Naive B cell (primary cell): Measurements from ENCODE around the gene SPINK6. TPM values are rescaled to one million over a fixed set of nuclear protein-coding genes. Genes with fewer than 3 reads are reported as not detected.

Experiments
- ATAC-seq, 2 donors: fragments of 150-1000 bp; cut with Tn5 transposase; 2 replicates each; pipeline ENCODE4 v1.10.0; 2021; ENCODE audit warnings: low read depth in 2 of 2, mild to moderate bottlenecking in 2 of 2, moderate library complexity in 2 of 2
- DNase-seq: peaks from one replicate; pipeline ENCODE4 v3.0.0; 2022
- H3K27ac Mint-ChIP-seq, 6 donors: one replicate each; pipeline ENCODE4 v1.8.0; 2020 to 2022; ENCODE audit warnings: mild to moderate bottlenecking in 6 of 6, mixed read lengths in 6 of 6, moderate library complexity in 5 of 6, inconsistent platforms in 2 of 6
- H3K27me3 Mint-ChIP-seq, 3 donors: one replicate each; pipeline ENCODE4 v1.8.0; 2021 to 2022; ENCODE audit warnings: mixed read lengths in 3 of 3, mild to moderate bottlenecking in 1 of 3
- H3K36me3 Mint-ChIP-seq, 2 donors: one replicate each; pipeline ENCODE4 v1.8.0; 2020 to 2022; ENCODE audit warnings: mixed read lengths in 2 of 2, inconsistent platforms in 1 of 2, mild to moderate bottlenecking in 1 of 2
- H3K4me1 Mint-ChIP-seq, 3 donors: one replicate each; pipeline ENCODE4 v1.8.0; 2020 to 2022; ENCODE audit warnings: mixed read lengths in 3 of 3, inconsistent platforms in 1 of 3, mild to moderate bottlenecking in 1 of 3, moderate library complexity in 1 of 3
- H3K4me3 Mint-ChIP-seq, 8 donors: one replicate each; pipeline ENCODE4 v1.8.0; 2020 to 2022; ENCODE audit warnings: mild to moderate bottlenecking in 8 of 8, mixed read lengths in 8 of 8, moderate library complexity in 8 of 8, inconsistent platforms in 2 of 8
- H3K9me3 Mint-ChIP-seq, 7 donors: one replicate each; pipeline ENCODE4 v1.8.0; 2020 to 2022; ENCODE audit warnings: mixed read lengths in 7 of 7, mild to moderate bottlenecking in 5 of 7, inconsistent platforms in 2 of 7, moderate library complexity in 1 of 7
- polyA plus RNA-seq, 6 donors: library from polyadenylated mRNA; unstranded; fragments of 300-500 nt; fragmentation: Illumina TruSeq; gene quantifications; one replicate each; pipeline ENCODE4 v1.2.3, GENCODE V29; 2021; ENCODE audit warnings: low read depth in 6 of 6

The SPINK6 gene
- polyA plus RNA-seq, 6 donors from 2014 or later: not detected

DNA sequence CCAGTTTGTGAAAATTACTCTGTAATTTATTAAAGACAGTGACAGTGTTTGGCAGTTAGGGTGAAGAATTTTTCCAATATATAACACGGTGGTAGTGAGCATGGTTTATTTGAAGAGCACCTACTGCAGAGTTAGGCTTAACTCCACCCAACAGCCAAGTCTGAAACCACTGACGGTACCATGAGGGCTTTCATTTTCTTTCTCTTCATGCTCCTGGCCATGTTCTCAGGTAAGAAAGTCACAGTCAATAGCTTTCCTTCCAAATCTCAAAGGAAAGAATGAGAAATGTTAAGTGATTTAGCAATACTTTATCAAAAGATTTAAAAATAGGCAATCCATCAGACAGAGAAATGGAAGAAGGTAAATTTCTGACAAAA is 35.6 kb downstream of the SPINK6 start, which contains the start of gene MARCOL:
TSS of gene MARCOL (plus strand) at position 108 of the 377 bp plus-strand sequence. CDS start at position 181, 73 bp downstream.
- ATAC-seq: no peak

DNA sequence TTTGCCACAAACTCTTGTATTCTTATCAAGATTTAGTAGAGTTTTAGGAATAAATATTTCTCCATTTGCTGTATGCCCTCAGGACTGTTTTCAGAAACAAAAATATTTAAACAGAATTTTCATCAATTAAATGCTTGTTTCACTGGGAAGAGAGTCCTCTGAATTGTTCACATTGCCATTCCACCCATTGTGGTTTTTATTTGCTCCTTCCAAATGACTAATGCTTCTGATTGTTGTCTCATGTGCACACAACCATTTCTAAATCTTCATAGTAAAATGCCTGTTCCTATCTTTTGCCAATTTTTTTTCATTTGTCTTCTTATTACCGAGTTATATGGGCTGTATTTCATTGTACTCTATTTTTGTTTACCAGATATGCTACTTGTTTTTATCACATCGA is 46.1 kb downstream of the SPINK6 start:
- no peak overlapping the region for H3K27ac Mint-ChIP-seq
- no peak for DNase-seq
- H3K4me1 Mint-ChIP-seq: no peaks in the 10 kb centered on the region
- H3K4me3 Mint-ChIP-seq: no peak overlapping the region
- ATAC-seq: no peak
- H3K9me3 Mint-ChIP-seq: peaks cover 0 to 24% (median 9%) of the 10 kb centered on the region in 7 donors
- H3K36me3 Mint-ChIP-seq: no peaks in the 10 kb centered on the region
- H3K27me3 Mint-ChIP-seq: no peaks in the 10 kb centered on the region

More for the DNA sequence above, 35.6 kb downstream of the SPINK6 start, which contains the start of gene MARCOL:
- Mint-ChIP-seq H3K27me3 (no peaks in the 10 kb centered on the region), H3K36me3 (no peaks in the 10 kb centered on the region), H3K4me3 (no peak within 1 kb of the TSS), H3K27ac (no peak within 1 kb of the TSS), H3K4me1 (no peaks in the 10 kb centered on the region), H3K9me3 (peaks cover 0 to 5% (median 0%) of the 10 kb centered on the region in 7 donors)
- no peak for DNase-seq

DNA sequence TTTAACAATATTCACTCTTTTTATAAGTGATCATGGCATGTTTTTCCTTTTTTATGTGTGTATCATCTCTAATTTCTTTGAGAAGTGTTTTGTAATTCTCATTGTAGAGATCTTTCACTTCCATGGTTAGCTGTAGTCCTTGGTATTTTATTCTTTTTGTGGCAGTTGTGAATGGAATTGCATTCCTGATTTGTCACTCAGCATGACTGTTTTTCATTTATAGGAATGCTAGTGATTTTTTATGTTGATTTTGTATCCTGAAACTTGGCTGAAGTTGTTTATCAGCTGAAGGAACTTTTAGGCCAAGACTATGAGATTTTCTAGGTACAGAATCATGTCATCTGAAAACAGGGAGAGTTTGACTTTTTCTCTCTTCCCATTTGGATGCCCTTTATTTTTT is 52.6 kb downstream of the SPINK6 start:
- no peak for ATAC-seq
- H3K4me3 Mint-ChIP-seq: no peak overlapping the region
- peaks cover 8 to 52% (median 35%) of the 10 kb centered on the region in 7 donors for H3K9me3 Mint-ChIP-seq
- no peaks in the 10 kb centered on the region for H3K4me1 Mint-ChIP-seq
- no peak overlapping the region for H3K27ac Mint-ChIP-seq
- no peak for DNase-seq
- peaks cover 0 to 4% (median 0%) of the 10 kb centered on the region in 3 donors for H3K27me3 Mint-ChIP-seq
- peaks cover 0 to 17% of the 10 kb centered on the region in 2 donors for H3K36me3 Mint-ChIP-seq

DNA sequence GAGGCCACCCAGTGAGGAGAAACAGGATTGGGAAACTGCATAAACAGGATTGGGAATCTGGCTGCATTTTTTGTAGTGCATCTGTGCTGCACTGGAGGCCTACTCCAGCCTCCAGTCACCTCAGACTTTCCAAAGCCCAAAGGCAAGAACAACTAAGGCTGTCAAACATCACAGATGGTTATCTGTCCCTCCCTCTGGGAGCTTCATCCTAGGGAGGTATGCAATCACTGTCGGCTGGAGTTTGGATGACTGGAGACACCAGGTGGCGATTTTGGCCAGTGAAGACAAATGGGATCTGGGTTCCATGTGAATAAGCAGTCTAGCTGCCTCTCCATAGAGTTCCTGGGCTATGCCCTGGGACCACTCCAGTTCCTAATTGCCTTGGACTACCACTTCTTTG is 56.4 kb downstream of the SPINK6 start:
- no peak overlapping the region for H3K27ac Mint-ChIP-seq

DNA sequence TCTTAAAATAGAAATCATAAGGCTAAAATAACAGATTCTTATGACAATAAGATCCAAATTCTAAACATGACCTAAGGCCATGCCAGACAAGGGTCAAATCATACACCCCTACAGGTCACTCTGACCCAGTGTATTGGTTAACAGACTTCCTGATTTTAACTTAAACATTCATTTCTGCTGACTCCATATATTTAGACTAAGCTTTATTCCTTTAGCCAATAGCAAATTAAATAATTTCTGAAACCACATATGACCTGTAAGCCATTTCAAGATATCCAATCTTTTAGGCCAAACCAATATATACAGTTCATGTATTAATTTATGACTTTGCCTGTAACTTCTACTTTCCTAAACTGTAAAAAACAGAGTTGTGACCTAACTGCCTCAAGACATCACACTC is 58.4 kb downstream of the SPINK6 start:
- Mint-ChIP-seq H3K36me3 (peaks cover 0 to 21% of the 10 kb centered on the region in 2 donors), H3K27me3 (peaks cover 4 to 9% (median 8%) of the 10 kb centered on the region in 3 donors), H3K4me3 (no peak overlapping the region), H3K27ac (no peak overlapping the region), H3K9me3 (peaks cover 21 to 41% (median 33%) of the 10 kb centered on the region in 7 donors), H3K4me1 (no peaks in the 10 kb centered on the region)
- ATAC-seq (no peak), DNase-seq (no peak)

More for the DNA sequence above, 56.4 kb downstream of the SPINK6 start:
- H3K9me3 Mint-ChIP-seq: peaks cover 17 to 39% (median 31%) of the 10 kb centered on the region in 7 donors
- no peak overlapping the region for H3K4me3 Mint-ChIP-seq
- no peak for ATAC-seq
- H3K36me3 Mint-ChIP-seq: peaks cover 0 to 21% of the 10 kb centered on the region in 2 donors
- H3K4me1 Mint-ChIP-seq: no peaks in the 10 kb centered on the region
- no peak for DNase-seq
- peaks cover 4 to 9% (median 8%) of the 10 kb centered on the region in 3 donors for H3K27me3 Mint-ChIP-seq

Other genes starting within 250 kb of the SPINK6 start
- gene SPINK5, start 139.1 kb upstream of the SPINK6 start, polyA plus RNA-seq: not detected
- gene SPINK14, start 34.5 kb upstream of the SPINK6 start, polyA plus RNA-seq: not detected
- gene MARCOL, start 35.5 kb downstream of the SPINK6 start, polyA plus RNA-seq: not detected
- not detected for gene SPINK13, start 65.8 kb downstream of the SPINK6 start, polyA plus RNA-seq
- gene SPINK7, start 109.4 kb downstream of the SPINK6 start, polyA plus RNA-seq: not detected
- gene SPINK9, start 132.5 kb downstream of the SPINK6 start, polyA plus RNA-seq: not detected
- gene FBXO38, start 180.9 kb downstream of the SPINK6 start, polyA plus RNA-seq: 10 to 100 TPM in 5 of 6 donors, 1 to 10 TPM in 1; 6.6 to 22.8 (median 19.2) TPM